ENCODE results near the gene METTL16.
A peak's percentile ranks its signal among the peaks of the same experiment; 100 is the strongest.
"Not testable (repeated sequence)": the region's sequence is repeated elsewhere in the genome, so short reads cannot be mapped to it uniquely, and the experiment has no call there.

METTL16 gene

GRCh38 chr17:2511462-2512369 lies at the start of gene METTL16:
Gene METTL16, minus strand, starts transcription at chr17:2511888. Its CDS starts 9,557 bp downstream, at chr17:2502331.
- peak; percentile 81 to 91 for DNase-seq

GRCh38 chr17:2560658-2561057 lies 49.0 kb upstream of the METTL16 start:
- no peak for DNase-seq

GRCh38 chr17:2551928-2552327 lies 40.2 kb upstream of the METTL16 start:
- no peak for DNase-seq

- no peak for DNase-seq
Observed at GRCh38 chr17:2551493-2551892, 39.8 kb upstream of the METTL16 start.

GRCh38 chr17:2549392-2550211 lies 37.9 kb upstream of the METTL16 start:
- DNase-seq, result no peak

GRCh38 chr17:2548026-2548425 lies 36.3 kb upstream of the METTL16 start:
- not testable (repeated sequence) for DNase-seq

- DNase-seq, result no peak
Observed at GRCh38 chr17:2547176-2547575, 35.5 kb upstream of the METTL16 start.

GRCh38 chr17:2545393-2545792 lies 33.7 kb upstream of the METTL16 start:
- no peak for DNase-seq

- no peak for DNase-seq
Observed at GRCh38 chr17:2542456-2542855, 30.8 kb upstream of the METTL16 start.

- no peak for DNase-seq
Observed at GRCh38 chr17:2542056-2542455, 30.4 kb upstream of the METTL16 start.

- DNase-seq, result not testable (repeated sequence)
Observed at GRCh38 chr17:2537579-2537978, 25.9 kb upstream of the METTL16 start.

GRCh38 chr17:2532146-2532720 lies 20.5 kb upstream of the METTL16 start:
- no peak for DNase-seq

GRCh38 chr17:2531243-2531954 lies 19.7 kb upstream of the METTL16 start:
- DNase-seq, result not testable (repeated sequence)

- DNase-seq, result not testable (repeated sequence)
Observed at GRCh38 chr17:2521775-2522410, 10.2 kb upstream of the METTL16 start.

- no peak for DNase-seq
Observed at GRCh38 chr17:2521257-2521656, 9.6 kb upstream of the METTL16 start.

- no peak for DNase-seq
Observed at GRCh38 chr17:2517539-2517938, 5.9 kb upstream of the METTL16 start.

- no peak for DNase-seq
Observed at GRCh38 chr17:2511138-2511461, 588 bp downstream of the METTL16 start.

- no peak for DNase-seq
Observed at GRCh38 chr17:2510559-2510958, 1.1 kb downstream of the METTL16 start.

GRCh38 chr17:2508035-2508434 lies 3.7 kb downstream of the METTL16 start:
- DNase-seq, result no peak

GRCh38 chr17:2507015-2507414 lies 4.7 kb downstream of the METTL16 start:
- not testable (repeated sequence) for DNase-seq

GRCh38 chr17:2503627-2504026 lies 8.1 kb downstream of the METTL16 start:
- DNase-seq, result no peak

GRCh38 chr17:2502871-2503580 lies 8.7 kb downstream of the METTL16 start:
- no peak for DNase-seq

Data from Kasumi-1 (cell line).